Inflammatory macrophage treated with lipopolysaccharide for 4 hours (primary cell): ENCODE results near the gene TRPC4AP.

Experiments used
- DNase-seq: peaks from one replicate; pipeline ENCODE4 v3.0.0-alpha.2; 2020

Gene TRPC4AP

DNA sequence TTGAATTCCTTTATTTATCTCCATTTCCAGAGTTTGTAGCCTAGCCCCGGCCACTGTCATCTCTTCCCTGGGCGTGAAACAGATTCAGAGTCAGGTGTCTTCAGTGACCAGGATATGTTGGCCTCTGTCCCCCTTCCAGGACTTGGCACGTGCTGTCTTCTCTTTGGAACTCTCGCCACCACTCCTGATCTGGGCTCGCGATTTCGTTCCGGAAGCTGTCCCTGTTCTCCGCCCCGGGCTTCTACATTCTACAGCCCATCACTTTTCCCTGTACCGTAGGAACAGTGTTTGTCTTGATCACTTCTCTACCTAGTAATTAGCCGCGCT, 137.7 kb downstream of the TRPC4AP start:
- no peak for DNase-seq

DNA sequence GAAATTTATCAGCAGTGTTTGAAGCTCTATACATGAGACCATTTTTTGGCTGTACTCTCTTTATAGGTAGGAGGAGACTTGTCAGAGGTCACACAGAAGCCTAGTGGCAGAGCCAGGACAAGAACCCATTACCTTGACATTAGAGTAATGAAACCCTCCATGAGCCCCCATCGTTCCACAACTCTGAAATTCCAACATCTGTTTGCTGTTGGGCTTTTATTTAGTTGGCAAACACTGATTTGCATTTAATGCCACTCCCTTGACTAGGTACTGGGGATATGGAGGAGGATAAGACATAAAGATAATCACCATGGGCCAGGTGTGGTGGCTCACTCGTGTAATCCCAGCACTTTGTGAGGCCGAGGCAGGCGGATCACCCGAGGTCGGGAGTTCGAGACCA, 138.6 kb downstream of the TRPC4AP start:
- no peak for DNase-seq

DNA sequence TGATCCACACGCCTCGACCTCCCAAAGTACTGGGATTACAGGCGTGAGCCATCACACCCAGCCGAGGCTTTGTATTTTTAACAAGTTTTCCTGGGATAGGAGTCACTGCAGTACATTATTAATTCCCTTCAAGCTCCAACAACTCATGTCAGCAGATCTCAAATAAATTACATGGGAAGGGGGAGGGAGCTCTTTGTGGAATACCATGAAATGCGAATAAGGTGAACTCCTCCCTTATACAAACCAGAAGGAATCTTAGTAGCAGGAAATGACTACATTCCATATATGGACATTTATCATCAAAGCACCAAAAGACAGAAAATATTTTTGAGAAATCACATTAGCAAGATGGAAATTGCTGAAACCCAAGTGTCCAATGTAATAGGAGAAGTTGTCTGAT, 139.9 kb downstream of the TRPC4AP start:
- no peak for DNase-seq
